SK-N-SH (cell line): ENCODE results near the gene GRIK1. TPM values are rescaled to one million over a fixed set of nuclear protein-coding genes. Genes with fewer than 3 reads are reported as not detected.

Experiments
- CTCF ChIA-PET: fragments of 300-600, 350-600 bp; formaldehyde crosslinking; extraction: SDS; loops from one replicate; lab custom pipeline; 2021; lab: Yijun Ruan, JAX
- POLR2A ChIA-PET: fragments of 350-600 bp; sonication (Branson Sonifier 250); formaldehyde crosslinking; extraction: SDS; loops from one replicate; lab custom pipeline; 2020; ENCODE audit warnings: antibody characterized with exemption, inconsistent platforms; lab: Yijun Ruan, JAX
- DNase-seq: peaks from one replicate; pipeline ENCODE4 v3.0.0; 2012
- H2AFZ ChIP-seq: fragments of 200-600 bp; sonication (generic); 2 replicates; pipeline ENCODE4 v1.8.1; 2016; ENCODE audit warnings: antibody characterized with exemption, mild to moderate bottlenecking, low read depth
- H3F3A ChIP-seq: fragments of 200-600 bp; sonication (generic); replicated peaks from 2 replicates; pipeline ENCODE3; 2016; ENCODE audit warnings: antibody characterized with exemption, mild to moderate bottlenecking; ENCODE audit not compliant: insufficient read depth
- H3K27ac ChIP-seq, 2 experiments: fragments of 200-500 bp in 1 of 2; fragments of 200-600 bp in 1 of 2; sonication (Bioruptor generic) in 1 of 2; sonication (generic), shearing (Covaris generic) in 1 of 2; 2 replicates each; pipeline versions ENCODE4 v1.5.1 to v1.6.1; 2014 to 2016; ENCODE audit warnings: low read depth in 2 of 2, inconsistent platforms in 1 of 2, low read length in 1 of 2, mild to moderate bottlenecking in 1 of 2, mixed read lengths in 1 of 2
- H3K27me3 ChIP-seq: fragments of 200-600 bp; sonication (generic), shearing (Covaris generic); 2 replicates; pipeline ENCODE4 v1.6.1; 2016; ENCODE audit warnings: mixed run types; ENCODE audit not compliant: insufficient read depth
- H3K36me3 ChIP-seq, 2 experiments: fragments of 200-500 bp in 1 of 2; fragments of 200-600 bp in 1 of 2; sonication (Bioruptor generic) in 1 of 2; sonication (generic) in 1 of 2; replicated peaks in 1 of 2; 2 replicates each; pipeline versions ENCODE3 to v1.5.1; 2014 to 2016; ENCODE audit warnings: low read length in 1 of 2, mild to moderate bottlenecking in 1 of 2; ENCODE audit not compliant: insufficient read depth in 2 of 2, control insufficient read depth in 1 of 2
- H3K4me1 ChIP-seq, 2 experiments: fragments of 200-500 bp in 1 of 2; fragments of 200-600 bp in 1 of 2; sonication (Bioruptor generic) in 1 of 2; sonication (generic), shearing (Covaris generic) in 1 of 2; 2 replicates each; pipeline versions ENCODE4 v1.5.1 to v1.6.1; 2014 to 2016; ENCODE audit warnings: low read depth in 1 of 2, low read length in 1 of 2, mixed run types in 1 of 2; ENCODE audit not compliant: insufficient read depth in 2 of 2, control insufficient read depth in 1 of 2
- H3K4me2 ChIP-seq: fragments of 200-600 bp; sonication (generic), shearing (Covaris generic); 2 replicates; pipeline ENCODE4 v1.6.1; 2017; ENCODE audit warnings: mixed run types
- H3K4me3 ChIP-seq, 2 experiments: fragments of 200-500 bp in 1 of 2; fragments of 200-600 bp in 1 of 2; sonication (Bioruptor generic) in 1 of 2; sonication (generic), shearing (Covaris generic) in 1 of 2; 2 replicates each; pipeline versions ENCODE4 v1.5.1 to v1.8.1; 2014 to 2016; ENCODE audit warnings: low read depth in 2 of 2, inconsistent platforms in 1 of 2, low read length in 1 of 2, mild to moderate bottlenecking in 1 of 2, mixed read lengths in 1 of 2, moderate library complexity in 1 of 2
- H3K79me2 ChIP-seq: fragments of 200-600 bp; sonication (generic); 2 replicates; pipeline ENCODE4 v1.8.1; 2017; ENCODE audit warnings: mild to moderate bottlenecking; ENCODE audit not compliant: insufficient read depth
- H3K9ac ChIP-seq: fragments of 200-600 bp; sonication (generic); 2 replicates; pipeline ENCODE4 v1.6.1; 2017; ENCODE audit warnings: mixed run types
- H3K9me2 ChIP-seq: fragments of 200-600 bp; sonication (generic); 2 replicates; pipeline ENCODE4 v1.6.1; 2017; ENCODE audit warnings: mixed run types
- H3K9me3 ChIP-seq: fragments of 200-600 bp; sonication (generic); 2 replicates; pipeline ENCODE4 v1.6.1; 2017; ENCODE audit warnings: mixed run types, mild to moderate bottlenecking, moderate library complexity
- H4K20me1 ChIP-seq: fragments of 200-600 bp; sonication (generic); 2 replicates; pipeline ENCODE4 v1.6.1; 2017; ENCODE audit warnings: mild to moderate bottlenecking, mixed run types; ENCODE audit not compliant: insufficient read depth
- ELF1 ChIP-seq: IDR thresholded peaks from 2 replicates; pipeline ENCODE4 v1.4.0; 2012
- EP300 ChIP-seq, 2 experiments: IDR thresholded peaks; 2 replicates each; pipeline versions ENCODE4 v1.4.0 to v1.6.1; 2012; ENCODE audit warnings: borderline replicate concordance in 1 of 2, low read depth in 1 of 2, low read length in 1 of 2
- EZH2phosphoT487 ChIP-seq: fragments of 200-600 bp; sonication (generic); IDR thresholded peaks from 2 replicates; pipeline ENCODE4 v1.6.1; 2017; ENCODE audit warnings: low read depth, mixed run types, mild to moderate bottlenecking, antibody characterized with exemption, moderate library complexity, borderline replicate concordance
- FOSL2 ChIP-seq: IDR thresholded peaks from 2 replicates; pipeline ENCODE4 v1.4.0; 2012; ENCODE audit warnings: low read depth, mild to moderate bottlenecking, moderate library complexity, borderline replicate concordance
- MEF2A ChIP-seq: IDR thresholded peaks from 2 replicates; pipeline ENCODE4 v1.4.0; 2012; ENCODE audit warnings: low read depth, borderline replicate concordance
- NFIC ChIP-seq: IDR thresholded peaks from 2 replicates; pipeline ENCODE4 v1.4.0; 2012; ENCODE audit warnings: borderline replicate concordance
- NRF1 ChIP-seq: IDR thresholded peaks from 2 replicates; pipeline ENCODE4 v1.6.1; 2012; ENCODE audit warnings: low read depth, mild to moderate bottlenecking, low read length
- SIN3A ChIP-seq: IDR thresholded peaks from 2 replicates; pipeline ENCODE4 v1.6.1; 2012; ENCODE audit warnings: low read depth, mild to moderate bottlenecking, low read length, moderate library complexity, borderline replicate concordance
- SMC3 ChIP-seq: IDR thresholded peaks from 2 replicates; pipeline ENCODE4 v1.6.1; 2012; ENCODE audit warnings: low read depth, low read length, improper control_type of control experiment
- TAF1 ChIP-seq: IDR thresholded peaks from 2 replicates; pipeline ENCODE4 v1.6.1; 2012; ENCODE audit warnings: low read depth, mild to moderate bottlenecking, low read length, moderate library complexity, borderline replicate concordance
- TCF12 ChIP-seq: IDR thresholded peaks from 2 replicates; pipeline ENCODE4 v1.4.0; 2012
- WGBS: methylation state at CpG from one replicate; pipeline ENCODE4 v1.1.6; 2017; ENCODE audit warnings: low lambda C conversion rate; 5-methylcytosine and 5-hydroxymethylcytosine counted together
- polyA plus RNA-seq, 3 experiments: library from polyadenylated mRNA; depleted of rRNA; stranded (reverse); fragments of >200 nt; gene quantifications; 2 replicates each; pipeline ENCODE4 v1.2.3, GENCODE V29; 2012
- TF ChIP-seq, protein P1 (sequence below): fragments of 200-600 bp; sonication (generic); IDR thresholded peaks from 2 replicates; pipeline ENCODE4 v1.6.1; 2017; ENCODE audit warnings: antibody characterized with exemption, mild to moderate bottlenecking, moderate library complexity
- TF ChIP-seq, protein P2 (sequence below): IDR thresholded peaks from 2 replicates; pipeline ENCODE4 v1.4.0; 2012; ENCODE audit warnings: low read depth, borderline replicate concordance
- TF ChIP-seq, protein P3 (sequence below): fragments of 150-350 bp; IDR thresholded peaks from 2 replicates; pipeline ENCODE4 v1.6.1; 2017; ENCODE audit warnings: antibody characterized with exemption, low read length, low read depth, borderline replicate concordance
- TF ChIP-seq, protein P4 (sequence below): IDR thresholded peaks from 2 replicates; pipeline ENCODE4 v1.4.0; 2012; ENCODE audit warnings: low read depth, borderline replicate concordance

The GRIK1 gene
- polyA plus RNA-seq, 1 of the 3 experiments (the other 2 are of a cell fraction): not detected

DNA sequence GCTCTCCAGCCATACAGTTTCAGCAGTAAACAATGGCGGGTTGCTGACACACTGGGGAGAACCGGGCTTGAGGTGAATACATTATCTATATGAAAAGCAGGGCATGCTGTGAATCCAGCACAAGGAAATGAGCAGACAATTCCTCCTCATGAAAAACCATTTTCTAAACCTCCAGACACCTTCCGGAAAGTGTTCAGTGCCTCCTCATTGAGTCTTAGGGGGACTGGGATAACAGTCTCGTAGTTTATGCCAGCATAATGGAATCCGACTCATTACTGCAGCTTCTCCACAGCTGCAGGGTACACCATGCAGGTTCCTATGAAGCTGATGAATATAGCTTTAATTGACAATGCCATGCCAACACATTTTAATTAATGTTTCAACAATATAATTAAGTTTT, 356.9 kb downstream of the GRIK1 start:
- no peak overlapping the region for H3K27ac ChIP-seq
- no peaks in the 10 kb centered on the region for H3K9me3 ChIP-seq
- H4K20me1 ChIP-seq: no peaks in the 10 kb centered on the region
- H3K4me1 ChIP-seq: peaks cover 0 to 3% of the 10 kb centered on the region in 2 experiments; a peak in 1 of 4 replicates
- H3K27me3 ChIP-seq: no peaks in the 10 kb centered on the region
- no peaks in the 10 kb centered on the region for H3F3A ChIP-seq
- H2AFZ ChIP-seq: no peak overlapping the region
- ChIA-PET CTCF (no interaction called here), POLR2A (no interaction called here)
- H3K9me2 ChIP-seq: no peaks in the 10 kb centered on the region
- no peak overlapping the region for H3K4me2 ChIP-seq
- no peaks in the 10 kb centered on the region for H3K36me3 ChIP-seq
- WGBS: 83% methylated on average over 5 of the region's 5 CpGs
- H3K4me3 ChIP-seq: no peak overlapping the region
- no peaks in the 10 kb centered on the region for H3K79me2 ChIP-seq
- no peak for TF ChIP-seq ELF1
- TF ChIP-seq EP300 (IDR thresholded peaks at IDR 0.05; ENCODE audit: borderline replicate concordance in 1 of 2, low read depth in 1 of 2, low read length in 1 of 2): no peak
- TF ChIP-seq TAF1: no peak
- TF ChIP-seq SMC3: no peak
- TF ChIP-seq, protein P1, sequence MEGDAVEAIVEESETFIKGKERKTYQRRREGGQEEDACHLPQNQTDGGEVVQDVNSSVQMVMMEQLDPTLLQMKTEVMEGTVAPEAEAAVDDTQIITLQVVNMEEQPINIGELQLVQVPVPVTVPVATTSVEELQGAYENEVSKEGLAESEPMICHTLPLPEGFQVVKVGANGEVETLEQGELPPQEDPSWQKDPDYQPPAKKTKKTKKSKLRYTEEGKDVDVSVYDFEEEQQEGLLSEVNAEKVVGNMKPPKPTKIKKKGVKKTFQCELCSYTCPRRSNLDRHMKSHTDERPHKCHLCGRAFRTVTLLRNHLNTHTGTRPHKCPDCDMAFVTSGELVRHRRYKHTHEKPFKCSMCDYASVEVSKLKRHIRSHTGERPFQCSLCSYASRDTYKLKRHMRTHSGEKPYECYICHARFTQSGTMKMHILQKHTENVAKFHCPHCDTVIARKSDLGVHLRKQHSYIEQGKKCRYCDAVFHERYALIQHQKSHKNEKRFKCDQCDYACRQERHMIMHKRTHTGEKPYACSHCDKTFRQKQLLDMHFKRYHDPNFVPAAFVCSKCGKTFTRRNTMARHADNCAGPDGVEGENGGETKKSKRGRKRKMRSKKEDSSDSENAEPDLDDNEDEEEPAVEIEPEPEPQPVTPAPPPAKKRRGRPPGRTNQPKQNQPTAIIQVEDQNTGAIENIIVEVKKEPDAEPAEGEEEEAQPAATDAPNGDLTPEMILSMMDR: no peak
- no peak for TF ChIP-seq EZH2phosphoT487
- no peak for TF ChIP-seq FOSL2
- TF ChIP-seq, protein P2, sequence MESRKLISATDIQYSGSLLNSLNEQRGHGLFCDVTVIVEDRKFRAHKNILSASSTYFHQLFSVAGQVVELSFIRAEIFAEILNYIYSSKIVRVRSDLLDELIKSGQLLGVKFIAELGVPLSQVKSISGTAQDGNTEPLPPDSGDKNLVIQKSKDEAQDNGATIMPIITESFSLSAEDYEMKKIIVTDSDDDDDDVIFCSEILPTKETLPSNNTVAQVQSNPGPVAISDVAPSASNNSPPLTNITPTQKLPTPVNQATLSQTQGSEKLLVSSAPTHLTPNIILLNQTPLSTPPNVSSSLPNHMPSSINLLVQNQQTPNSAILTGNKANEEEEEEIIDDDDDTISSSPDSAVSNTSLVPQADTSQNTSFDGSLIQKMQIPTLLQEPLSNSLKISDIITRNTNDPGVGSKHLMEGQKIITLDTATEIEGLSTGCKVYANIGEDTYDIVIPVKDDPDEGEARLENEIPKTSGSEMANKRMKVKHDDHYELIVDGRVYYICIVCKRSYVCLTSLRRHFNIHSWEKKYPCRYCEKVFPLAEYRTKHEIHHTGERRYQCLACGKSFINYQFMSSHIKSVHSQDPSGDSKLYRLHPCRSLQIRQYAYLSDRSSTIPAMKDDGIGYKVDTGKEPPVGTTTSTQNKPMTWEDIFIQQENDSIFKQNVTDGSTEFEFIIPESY: no peak
- TF ChIP-seq, protein P3, sequence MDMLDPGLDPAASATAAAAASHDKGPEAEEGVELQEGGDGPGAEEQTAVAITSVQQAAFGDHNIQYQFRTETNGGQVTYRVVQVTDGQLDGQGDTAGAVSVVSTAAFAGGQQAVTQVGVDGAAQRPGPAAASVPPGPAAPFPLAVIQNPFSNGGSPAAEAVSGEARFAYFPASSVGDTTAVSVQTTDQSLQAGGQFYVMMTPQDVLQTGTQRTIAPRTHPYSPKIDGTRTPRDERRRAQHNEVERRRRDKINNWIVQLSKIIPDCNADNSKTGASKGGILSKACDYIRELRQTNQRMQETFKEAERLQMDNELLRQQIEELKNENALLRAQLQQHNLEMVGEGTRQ: no peak
- TF ChIP-seq NFIC: no peak
- TF ChIP-seq MEF2A: no peak
- no peak for TF ChIP-seq TCF12
- TF ChIP-seq NRF1: no peak
- TF ChIP-seq, protein P4, sequence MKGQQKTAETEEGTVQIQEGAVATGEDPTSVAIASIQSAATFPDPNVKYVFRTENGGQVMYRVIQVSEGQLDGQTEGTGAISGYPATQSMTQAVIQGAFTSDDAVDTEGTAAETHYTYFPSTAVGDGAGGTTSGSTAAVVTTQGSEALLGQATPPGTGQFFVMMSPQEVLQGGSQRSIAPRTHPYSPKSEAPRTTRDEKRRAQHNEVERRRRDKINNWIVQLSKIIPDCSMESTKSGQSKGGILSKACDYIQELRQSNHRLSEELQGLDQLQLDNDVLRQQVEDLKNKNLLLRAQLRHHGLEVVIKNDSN: no peak
- TF ChIP-seq SIN3A: no peak
- no peak for DNase-seq
- H3K9ac ChIP-seq: no peak overlapping the region
